ENCODE measurements around the gene AHCY.

DNA sequence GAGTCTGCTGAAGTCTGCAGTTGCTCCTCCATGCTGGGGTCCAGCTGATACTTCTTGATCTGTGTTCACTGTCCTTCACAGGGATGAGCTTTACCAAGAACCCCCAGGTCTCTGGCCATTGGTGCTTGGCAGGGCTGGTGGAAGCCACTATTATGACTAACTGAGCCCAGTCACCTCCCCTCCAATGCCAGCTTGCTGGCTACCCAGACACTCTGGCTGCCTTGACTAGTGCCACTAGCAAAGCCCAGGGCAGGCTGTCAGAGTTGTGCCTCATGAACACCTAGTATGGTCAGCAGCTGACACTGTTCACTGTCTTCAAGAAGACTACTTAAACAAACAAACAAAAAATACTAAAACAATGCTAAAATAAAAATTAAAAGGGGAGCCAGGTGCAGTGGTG lies 53.1 kb downstream of the AHCY start:
- TF ChIP-seq, protein P1, sequence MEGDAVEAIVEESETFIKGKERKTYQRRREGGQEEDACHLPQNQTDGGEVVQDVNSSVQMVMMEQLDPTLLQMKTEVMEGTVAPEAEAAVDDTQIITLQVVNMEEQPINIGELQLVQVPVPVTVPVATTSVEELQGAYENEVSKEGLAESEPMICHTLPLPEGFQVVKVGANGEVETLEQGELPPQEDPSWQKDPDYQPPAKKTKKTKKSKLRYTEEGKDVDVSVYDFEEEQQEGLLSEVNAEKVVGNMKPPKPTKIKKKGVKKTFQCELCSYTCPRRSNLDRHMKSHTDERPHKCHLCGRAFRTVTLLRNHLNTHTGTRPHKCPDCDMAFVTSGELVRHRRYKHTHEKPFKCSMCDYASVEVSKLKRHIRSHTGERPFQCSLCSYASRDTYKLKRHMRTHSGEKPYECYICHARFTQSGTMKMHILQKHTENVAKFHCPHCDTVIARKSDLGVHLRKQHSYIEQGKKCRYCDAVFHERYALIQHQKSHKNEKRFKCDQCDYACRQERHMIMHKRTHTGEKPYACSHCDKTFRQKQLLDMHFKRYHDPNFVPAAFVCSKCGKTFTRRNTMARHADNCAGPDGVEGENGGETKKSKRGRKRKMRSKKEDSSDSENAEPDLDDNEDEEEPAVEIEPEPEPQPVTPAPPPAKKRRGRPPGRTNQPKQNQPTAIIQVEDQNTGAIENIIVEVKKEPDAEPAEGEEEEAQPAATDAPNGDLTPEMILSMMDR (IDR thresholded peaks at IDR 0.05): no peak
- no peak for TF ChIP-seq POLR2A (IDR thresholded peaks at IDR 0.05)

All from heart left ventricle (tissue), 13 donors.